OCI-LY1 (cell line): ENCODE results near the gene CENPX.

ENCODE experiments used
- H2AFZ ChIP-seq: fragments of 200-600 bp; sonication (generic), shearing (Covaris generic); 2 replicates; pipeline ENCODE4 v1.6.0; 2014; ENCODE audit warnings: antibody characterized with exemption, mild to moderate bottlenecking, low read length
- H3F3A ChIP-seq: fragments of 200-600 bp; sonication (generic), shearing (Covaris generic); 2 replicates; pipeline ENCODE4 v1.6.0; 2014; ENCODE audit warnings: mild to moderate bottlenecking, antibody characterized with exemption, low read length, moderate library complexity; ENCODE audit not compliant: insufficient read depth
- H3K27ac ChIP-seq: fragments of 200-600 bp; sonication (generic); 2 replicates; pipeline ENCODE4 v1.5.1; 2014; ENCODE audit warnings: low read length, mixed run types, mild to moderate bottlenecking, low read depth; ENCODE audit not compliant: poor library complexity, severe bottlenecking
- H3K27me3 ChIP-seq: fragments of 200-600 bp; sonication (generic); 2 replicates; pipeline ENCODE4 v1.6.0; 2014; ENCODE audit warnings: antibody characterized with exemption, mild to moderate bottlenecking, low read length, moderate library complexity; ENCODE audit not compliant: insufficient read depth
- H3K36me3 ChIP-seq: fragments of 200-600 bp; sonication (generic); 2 replicates; pipeline ENCODE4 v1.6.1; 2014; ENCODE audit warnings: mild to moderate bottlenecking, antibody characterized with exemption, low read length, moderate library complexity, mixed read lengths; ENCODE audit not compliant: insufficient read depth
- H3K4me1 ChIP-seq: fragments of 200-600 bp; sonication (generic); 2 replicates; pipeline ENCODE4 v1.5.1; 2014; ENCODE audit warnings: mild to moderate bottlenecking, low read length, moderate library complexity; ENCODE audit not compliant: insufficient read depth, severe bottlenecking
- H3K4me2 ChIP-seq: fragments of 200-600 bp; sonication (generic), shearing (Covaris generic); 2 replicates; pipeline ENCODE4 v1.6.1; 2014; ENCODE audit warnings: low read length
- H3K4me3 ChIP-seq: fragments of 200-600 bp; sonication (generic); 2 replicates; pipeline ENCODE4 v1.5.1; 2014; ENCODE audit warnings: low read length, low read depth, mild to moderate bottlenecking, mixed read lengths; ENCODE audit not compliant: poor library complexity, severe bottlenecking
- H3K79me2 ChIP-seq: fragments of 200-600 bp; shearing (Covaris generic); 2 replicates; pipeline ENCODE4 v1.6.1; 2016; ENCODE audit warnings: mixed run types, low read length, mixed read lengths; ENCODE audit not compliant: insufficient read depth
- H3K9ac ChIP-seq: fragments of 200-600 bp; sonication (generic), shearing (Covaris generic); 2 replicates; pipeline ENCODE4 v1.6.1; 2014; ENCODE audit warnings: mild to moderate bottlenecking, low read length, mixed read lengths
- H3K9me2 ChIP-seq: fragments of 200-600 bp; sonication (generic), shearing (Covaris generic); 2 replicates; pipeline ENCODE4 v1.6.1; 2014; ENCODE audit warnings: low read depth, mild to moderate bottlenecking, low read length, mixed read lengths
- H3K9me3 ChIP-seq: fragments of 200-600 bp; shearing (Covaris generic); 2 replicates; pipeline ENCODE4 v1.6.1; 2014; ENCODE audit warnings: low read length, mixed read lengths
- H4K20me1 ChIP-seq: fragments of 200-600 bp; sonication (generic), shearing (Covaris generic); 2 replicates; pipeline ENCODE4 v1.6.0; 2016; ENCODE audit warnings: mild to moderate bottlenecking, low read length; ENCODE audit not compliant: insufficient read depth
- EZH2 ChIP-seq: fragments of 200-600 bp; sonication (generic), shearing (Covaris generic); IDR thresholded peaks from 2 replicates; pipeline ENCODE4 v1.8.0; 2017; ENCODE audit warnings: borderline replicate concordance, mixed run types, mild to moderate bottlenecking, antibody characterized with exemption, low read length, moderate library complexity, mixed read lengths
- TF ChIP-seq, protein P1 (sequence below): fragments of 200-600 bp; sonication (generic), shearing (Covaris generic); IDR thresholded peaks from 2 replicates; pipeline ENCODE4 v1.5.1; 2017; ENCODE audit warnings: mild to moderate bottlenecking, antibody characterized with exemption, low read length, moderate library complexity, mixed read lengths

The CENPX gene

DNA sequence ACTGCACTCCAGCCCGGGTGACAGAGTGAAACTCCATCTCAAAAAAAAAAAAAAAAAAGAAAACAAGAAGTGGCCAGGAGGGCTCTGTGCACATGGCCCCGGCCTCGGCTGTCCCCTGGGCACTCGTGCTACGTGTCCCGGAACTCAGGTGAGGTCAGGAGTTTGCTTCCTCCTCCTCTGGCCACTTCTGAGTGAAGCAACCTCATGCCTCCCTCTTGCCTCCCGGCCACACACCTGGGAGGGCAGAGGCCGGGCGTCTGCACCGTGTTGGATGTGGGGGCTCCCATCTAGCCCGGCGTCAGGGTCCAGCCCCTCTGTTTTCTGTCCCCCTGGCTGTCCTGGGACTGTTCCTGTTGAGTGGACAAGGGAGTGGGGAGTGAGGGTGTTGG is 23.1 kb downstream of the CENPX start:
- no peaks in the 10 kb centered on the region for H3K4me1 ChIP-seq
- H3K36me3 ChIP-seq = no peaks in the 10 kb centered on the region
- no peaks in the 10 kb centered on the region for H3F3A ChIP-seq
- H3K9me3 ChIP-seq = no peaks in the 10 kb centered on the region
- no peak overlapping the region for H3K9ac ChIP-seq
- H3K27ac ChIP-seq = no peak overlapping the region
- TF ChIP-seq, protein P1, sequence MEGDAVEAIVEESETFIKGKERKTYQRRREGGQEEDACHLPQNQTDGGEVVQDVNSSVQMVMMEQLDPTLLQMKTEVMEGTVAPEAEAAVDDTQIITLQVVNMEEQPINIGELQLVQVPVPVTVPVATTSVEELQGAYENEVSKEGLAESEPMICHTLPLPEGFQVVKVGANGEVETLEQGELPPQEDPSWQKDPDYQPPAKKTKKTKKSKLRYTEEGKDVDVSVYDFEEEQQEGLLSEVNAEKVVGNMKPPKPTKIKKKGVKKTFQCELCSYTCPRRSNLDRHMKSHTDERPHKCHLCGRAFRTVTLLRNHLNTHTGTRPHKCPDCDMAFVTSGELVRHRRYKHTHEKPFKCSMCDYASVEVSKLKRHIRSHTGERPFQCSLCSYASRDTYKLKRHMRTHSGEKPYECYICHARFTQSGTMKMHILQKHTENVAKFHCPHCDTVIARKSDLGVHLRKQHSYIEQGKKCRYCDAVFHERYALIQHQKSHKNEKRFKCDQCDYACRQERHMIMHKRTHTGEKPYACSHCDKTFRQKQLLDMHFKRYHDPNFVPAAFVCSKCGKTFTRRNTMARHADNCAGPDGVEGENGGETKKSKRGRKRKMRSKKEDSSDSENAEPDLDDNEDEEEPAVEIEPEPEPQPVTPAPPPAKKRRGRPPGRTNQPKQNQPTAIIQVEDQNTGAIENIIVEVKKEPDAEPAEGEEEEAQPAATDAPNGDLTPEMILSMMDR = no peak
- no peak for TF ChIP-seq EZH2
- H3K79me2 ChIP-seq = no peaks in the 10 kb centered on the region
- no peaks in the 10 kb centered on the region for H4K20me1 ChIP-seq
- H3K9me2 ChIP-seq = no peaks in the 10 kb centered on the region
- no peak overlapping the region for H2AFZ ChIP-seq
- H3K4me2 ChIP-seq = no peak overlapping the region
- H3K27me3 ChIP-seq = no peaks in the 10 kb centered on the region
- no peak overlapping the region for H3K4me3 ChIP-seq

DNA sequence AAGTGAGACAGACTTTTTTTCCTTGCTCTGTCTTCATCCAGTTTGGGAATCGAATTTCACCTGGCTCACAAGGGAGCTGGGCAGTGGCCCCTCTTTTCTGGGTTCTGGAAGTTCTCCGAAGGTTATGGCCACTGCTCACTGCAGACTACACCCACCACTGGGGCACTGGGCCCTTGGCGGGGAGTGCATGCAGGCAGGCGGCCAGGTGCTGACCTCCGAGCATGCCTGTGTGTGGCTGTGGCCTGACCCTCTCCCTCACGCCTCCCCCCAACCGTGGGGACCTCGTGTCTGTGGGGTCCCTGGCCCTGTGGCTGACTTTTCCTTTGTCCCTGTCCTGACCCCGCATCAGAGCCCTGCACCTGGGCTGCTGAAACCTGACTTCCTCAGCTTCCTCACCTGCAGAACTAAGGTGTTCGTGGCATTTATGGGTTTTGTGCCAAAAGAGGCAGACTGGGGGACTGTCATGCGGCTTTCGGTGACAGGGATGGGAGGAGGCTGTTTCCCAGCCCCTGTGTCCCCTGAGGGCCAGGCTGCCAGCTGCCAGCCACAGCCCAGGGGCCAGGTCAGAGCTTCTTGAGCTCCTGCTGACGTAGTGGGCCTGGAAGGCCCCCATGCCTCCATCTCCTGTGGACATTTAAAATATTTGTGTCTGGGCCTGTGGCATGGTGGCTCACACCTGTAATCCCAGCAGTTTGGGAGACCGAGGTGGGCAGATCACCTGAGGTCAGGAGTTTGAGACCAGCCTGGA is 23.8 kb downstream of the CENPX start:
- Histone ChIP-seq H3K27ac (no peak overlapping the region), H3K4me3 (no peak overlapping the region), H3K36me3 (no peaks in the 10 kb centered on the region), H2AFZ (no peak overlapping the region), H3K9ac (no peak overlapping the region), H3F3A (no peaks in the 10 kb centered on the region), H3K9me3 (no peaks in the 10 kb centered on the region), H3K27me3 (no peaks in the 10 kb centered on the region), H3K4me1 (no peaks in the 10 kb centered on the region), H4K20me1 (no peaks in the 10 kb centered on the region), H3K4me2 (no peak overlapping the region), H3K79me2 (no peaks in the 10 kb centered on the region), H3K9me2 (no peaks in the 10 kb centered on the region)
- no peak for TF ChIP-seq EZH2
- TF ChIP-seq, protein P1 = no peak

DNA sequence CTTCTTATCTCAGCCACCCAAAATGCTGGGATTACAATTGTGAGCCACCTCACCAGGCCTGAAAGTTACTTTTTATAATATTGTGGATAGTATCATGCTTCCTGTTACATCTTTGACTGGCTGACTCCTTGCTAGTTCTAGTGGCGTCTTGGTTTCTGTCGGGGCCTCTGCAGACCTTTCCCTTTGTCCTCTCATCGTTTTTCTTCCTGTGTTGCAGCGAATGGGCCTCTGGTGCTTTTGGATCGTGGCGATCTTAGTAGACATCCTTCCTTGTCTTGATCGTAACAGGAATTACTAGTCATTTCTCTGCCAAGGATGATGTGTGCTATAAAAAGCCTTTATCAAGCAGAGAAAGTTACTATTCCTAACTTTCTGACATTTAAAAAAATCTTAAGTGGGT is 24.5 kb downstream of the CENPX start:
- H4K20me1 ChIP-seq = no peaks in the 10 kb centered on the region
- H3K79me2 ChIP-seq = no peaks in the 10 kb centered on the region
- H3K4me3 ChIP-seq = no peak overlapping the region
- no peaks in the 10 kb centered on the region for H3K36me3 ChIP-seq
- H3K9ac ChIP-seq = no peak overlapping the region
- no peaks in the 10 kb centered on the region for H3F3A ChIP-seq
- H3K9me2 ChIP-seq = no peaks in the 10 kb centered on the region
- TF ChIP-seq, protein P1 = no peak
- TF ChIP-seq EZH2 = no peak
- no peak overlapping the region for H2AFZ ChIP-seq
- no peak overlapping the region for H3K27ac ChIP-seq
- H3K4me1 ChIP-seq = no peaks in the 10 kb centered on the region
- H3K4me2 ChIP-seq = no peak overlapping the region
- no peaks in the 10 kb centered on the region for H3K9me3 ChIP-seq
- H3K27me3 ChIP-seq = no peaks in the 10 kb centered on the region
